ENCODE results near the gene XK.

XK gene

DNA sequence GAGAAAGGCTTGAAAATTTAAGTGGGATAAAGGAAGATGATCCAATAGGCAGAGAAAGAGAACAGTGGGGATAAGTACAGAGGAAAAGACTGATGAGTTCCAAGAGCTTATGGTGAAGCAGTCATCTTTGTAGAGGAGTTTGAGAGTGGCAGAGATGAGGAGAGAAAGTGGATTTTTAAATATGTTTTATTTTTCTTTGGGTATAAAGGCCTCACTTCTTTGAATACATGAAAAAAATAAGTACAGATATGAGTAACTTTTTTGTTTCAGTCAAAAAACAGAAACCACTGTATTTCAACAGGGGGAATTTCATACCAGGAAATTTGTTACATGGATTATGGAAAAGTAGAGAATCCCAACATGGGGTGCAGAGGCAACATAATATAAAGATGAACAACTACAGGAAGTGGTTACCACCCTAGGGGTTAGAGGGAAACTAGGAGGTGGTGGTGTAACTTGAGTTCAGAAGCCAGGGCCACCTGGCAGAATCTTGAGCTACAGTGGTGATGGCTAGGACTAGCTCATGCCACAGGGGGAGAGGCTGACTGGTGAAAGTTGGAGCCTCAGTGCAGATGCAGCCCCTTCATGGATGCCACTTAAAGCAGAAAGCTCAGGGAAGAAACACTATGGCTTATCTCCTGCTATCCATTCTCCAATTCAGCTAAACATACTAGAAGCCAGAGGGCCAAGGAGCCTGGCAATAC is 90.8 kb downstream of the XK start:
- no peaks in the 10 kb centered on the region for H3K36me3 ChIP-seq (ENCODE audit: insufficient read depth)
- H3K4me3 ChIP-seq (IDR thresholded peaks at IDR 0.05; ENCODE audit: insufficient read depth, low read depth, low read length) = no peak overlapping the region
- peaks cover 24% of the 10 kb centered on the region for H3K4me1 ChIP-seq (ENCODE audit: low read depth, poor library complexity, severe bottlenecking)
- no peaks in the 10 kb centered on the region for H3K79me2 ChIP-seq (ENCODE audit: insufficient read depth, low read depth)
- H3K9ac ChIP-seq = no peak overlapping the region
- H3K27me3 ChIP-seq (ENCODE audit: insufficient read depth, low read depth) = no peaks in the 10 kb centered on the region
- H4K20me1 ChIP-seq (ENCODE audit: insufficient read depth) = no peaks in the 10 kb centered on the region
- TF ChIP-seq, protein P1, sequence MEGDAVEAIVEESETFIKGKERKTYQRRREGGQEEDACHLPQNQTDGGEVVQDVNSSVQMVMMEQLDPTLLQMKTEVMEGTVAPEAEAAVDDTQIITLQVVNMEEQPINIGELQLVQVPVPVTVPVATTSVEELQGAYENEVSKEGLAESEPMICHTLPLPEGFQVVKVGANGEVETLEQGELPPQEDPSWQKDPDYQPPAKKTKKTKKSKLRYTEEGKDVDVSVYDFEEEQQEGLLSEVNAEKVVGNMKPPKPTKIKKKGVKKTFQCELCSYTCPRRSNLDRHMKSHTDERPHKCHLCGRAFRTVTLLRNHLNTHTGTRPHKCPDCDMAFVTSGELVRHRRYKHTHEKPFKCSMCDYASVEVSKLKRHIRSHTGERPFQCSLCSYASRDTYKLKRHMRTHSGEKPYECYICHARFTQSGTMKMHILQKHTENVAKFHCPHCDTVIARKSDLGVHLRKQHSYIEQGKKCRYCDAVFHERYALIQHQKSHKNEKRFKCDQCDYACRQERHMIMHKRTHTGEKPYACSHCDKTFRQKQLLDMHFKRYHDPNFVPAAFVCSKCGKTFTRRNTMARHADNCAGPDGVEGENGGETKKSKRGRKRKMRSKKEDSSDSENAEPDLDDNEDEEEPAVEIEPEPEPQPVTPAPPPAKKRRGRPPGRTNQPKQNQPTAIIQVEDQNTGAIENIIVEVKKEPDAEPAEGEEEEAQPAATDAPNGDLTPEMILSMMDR (conservative IDR thresholded peaks at IDR 0.05; ENCODE audit: low read depth, low read length) = no peak
- H3K27ac ChIP-seq = no peak overlapping the region
- peak overlapping the region; percentile 29; the same call in 1 of the 2 replicates for H3K4me2 ChIP-seq
- no peak overlapping the region for H2AFZ ChIP-seq (ENCODE audit: low read depth)

DNA sequence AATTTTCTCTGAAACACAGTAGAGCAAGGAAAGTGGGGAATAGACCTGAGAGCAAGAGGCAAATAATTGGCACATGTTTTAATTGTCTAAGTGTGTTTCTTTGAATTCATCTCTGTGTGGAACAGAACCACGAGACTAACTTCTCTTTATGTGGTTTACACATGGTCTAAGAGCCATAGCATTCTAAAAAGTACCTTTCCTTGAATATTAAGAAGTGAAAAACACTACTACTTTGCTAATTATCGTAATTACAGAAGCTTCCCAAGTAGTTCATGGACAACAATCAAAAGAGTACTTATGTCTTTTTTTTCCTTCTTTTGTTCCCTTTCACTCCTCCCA is 91.4 kb downstream of the XK start:
- Histone ChIP-seq H3K27ac (no peak overlapping the region), H4K20me1 (ENCODE audit: insufficient read depth) (no peaks in the 10 kb centered on the region), H3K4me2 (peak overlapping the region; percentile 29; the same call in 1 of the 2 replicates), H2AFZ (ENCODE audit: low read depth) (no peak overlapping the region), H3K79me2 (ENCODE audit: insufficient read depth, low read depth) (no peaks in the 10 kb centered on the region), H3K36me3 (ENCODE audit: insufficient read depth) (no peaks in the 10 kb centered on the region), H3K9ac (no peak overlapping the region), H3K27me3 (ENCODE audit: insufficient read depth, low read depth) (no peaks in the 10 kb centered on the region), H3K4me3 (IDR thresholded peaks at IDR 0.05; ENCODE audit: insufficient read depth, low read depth, low read length) (no peak overlapping the region), H3K4me1 (ENCODE audit: low read depth, poor library complexity, severe bottlenecking) (peaks cover 24% of the 10 kb centered on the region)
- TF ChIP-seq, protein P1 (conservative IDR thresholded peaks at IDR 0.05; ENCODE audit: low read depth, low read length) = no peak

DNA sequence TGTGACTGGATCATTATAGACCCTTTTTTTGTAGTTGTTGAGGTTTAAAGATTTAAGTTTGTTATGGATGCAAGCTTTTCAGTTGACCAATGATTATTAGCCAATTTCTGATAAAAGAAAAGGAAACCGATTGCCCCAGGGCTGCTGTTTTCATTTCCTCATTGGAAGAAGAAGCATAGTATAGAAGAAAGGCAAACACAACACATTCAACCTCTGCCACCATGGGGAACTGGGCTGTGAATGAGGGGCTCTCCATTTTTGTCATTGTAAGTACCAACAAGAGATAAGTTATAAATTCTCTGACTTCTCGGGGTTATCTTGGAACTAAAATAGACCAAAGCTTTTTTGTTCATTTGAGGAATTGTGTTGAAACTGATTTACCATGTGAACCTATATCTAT is 94.3 kb downstream of the XK start, which contains the start of gene CYBB:
Gene CYBB, plus strand, starts transcription at position 203 of the 400 bp plus-strand sequence. Its CDS starts 19 bp downstream, at position 222.
- Histone ChIP-seq H3K27me3 (ENCODE audit: insufficient read depth, low read depth) (no peaks in the 10 kb centered on the region), H3K9ac (no peak within 1 kb of the TSS), H3K36me3 (ENCODE audit: insufficient read depth) (no peaks in the 10 kb centered on the region), H3K79me2 (ENCODE audit: insufficient read depth, low read depth) (no peaks in the 10 kb centered on the region), H2AFZ (ENCODE audit: low read depth) (no peak within 1 kb of the TSS), H3K4me3 (IDR thresholded peaks at IDR 0.05; ENCODE audit: insufficient read depth, low read depth, low read length) (no peak within 1 kb of the TSS), H3K4me2 (no peak within 1 kb of the TSS), H3K4me1 (ENCODE audit: low read depth, poor library complexity, severe bottlenecking) (peaks cover 24% of the 10 kb centered on the region), H3K27ac (no peak within 1 kb of the TSS), H4K20me1 (ENCODE audit: insufficient read depth) (no peaks in the 10 kb centered on the region)
- TF ChIP-seq, protein P1 (conservative IDR thresholded peaks at IDR 0.05; ENCODE audit: low read depth, low read length) = no peak

DNA sequence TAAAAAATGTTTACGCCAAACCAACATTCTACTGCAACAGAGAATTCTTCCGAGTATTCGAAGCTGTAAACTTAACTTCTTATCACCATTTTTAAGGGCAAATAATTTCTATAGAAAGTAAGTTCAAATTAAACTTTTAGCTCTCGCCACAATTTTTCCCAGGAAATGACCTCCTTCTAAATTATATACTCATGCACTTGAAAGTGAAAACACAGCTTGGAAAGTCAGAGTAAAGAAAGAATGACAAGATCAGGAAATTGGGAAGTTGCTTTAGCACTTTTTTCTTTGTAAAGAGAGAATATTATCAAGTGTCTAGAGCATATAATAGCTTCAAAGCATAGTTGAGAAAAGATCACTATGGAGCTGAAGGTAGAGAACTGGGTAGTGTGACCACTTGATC is 95.5 kb downstream of the XK start:
- no peak overlapping the region for H3K27ac ChIP-seq
- no peak overlapping the region for H3K4me2 ChIP-seq
- TF ChIP-seq, protein P1 (conservative IDR thresholded peaks at IDR 0.05; ENCODE audit: low read depth, low read length) = no peak
- no peaks in the 10 kb centered on the region for H3K79me2 ChIP-seq (ENCODE audit: insufficient read depth, low read depth)
- H3K4me3 ChIP-seq (IDR thresholded peaks at IDR 0.05; ENCODE audit: insufficient read depth, low read depth, low read length) = no peak overlapping the region
- no peak overlapping the region for H2AFZ ChIP-seq (ENCODE audit: low read depth)
- H3K27me3 ChIP-seq (ENCODE audit: insufficient read depth, low read depth) = no peaks in the 10 kb centered on the region
- H3K4me1 ChIP-seq (ENCODE audit: low read depth, poor library complexity, severe bottlenecking) = peaks cover 21% of the 10 kb centered on the region
- no peak overlapping the region for H3K9ac ChIP-seq
- no peaks in the 10 kb centered on the region for H4K20me1 ChIP-seq (ENCODE audit: insufficient read depth)
- H3K36me3 ChIP-seq (ENCODE audit: insufficient read depth) = no peaks in the 10 kb centered on the region
